Kidney glomerular epithelial cell (primary cell): ENCODE measurements around the gene HOOK2.
"Not testable (repeated sequence)": the region's sequence is repeated elsewhere in the genome, so short reads cannot be mapped to it uniquely, and the experiment has no call there.

Experiments used
- DNase-seq: peaks from one replicate; lab custom pipeline; 2025; lab: John Stamatoyannopoulos, UW

Gene HOOK2

DNA sequence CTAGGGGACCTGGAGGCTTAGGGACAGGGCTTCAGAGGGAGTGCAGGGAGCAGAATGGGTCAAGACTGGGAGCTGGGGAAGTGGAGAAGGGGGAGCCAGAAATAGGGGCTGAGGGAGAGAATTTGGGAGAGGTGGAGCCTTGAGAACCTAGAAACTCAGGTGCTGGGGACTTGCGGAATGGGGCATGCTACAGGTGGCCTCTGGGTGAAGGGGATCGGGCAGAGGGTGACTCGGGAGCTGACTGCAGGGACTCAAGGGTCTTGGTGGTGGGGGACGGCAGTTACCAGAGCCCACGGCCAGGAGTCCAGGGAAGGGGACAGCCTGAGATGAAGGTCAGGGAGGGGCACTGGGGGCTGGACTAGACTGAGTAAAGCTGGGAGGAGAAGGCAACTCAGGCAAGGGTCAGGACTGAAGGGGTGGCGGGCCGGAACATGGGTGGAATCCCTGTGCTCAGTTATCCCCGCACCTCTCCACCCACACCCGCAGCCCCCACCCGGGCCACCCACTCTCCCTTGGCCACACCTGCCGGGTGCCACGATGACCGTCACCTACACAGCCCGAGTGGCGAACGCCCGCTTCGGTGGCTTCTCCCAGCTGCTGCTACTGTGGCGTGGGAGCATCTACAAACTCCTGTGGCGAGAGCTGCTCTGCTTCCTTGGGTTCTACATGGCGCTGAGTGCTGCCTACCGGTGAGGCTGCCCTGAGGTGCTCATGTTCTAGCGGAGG, 23.1 kb downstream of the HOOK2 start:
- no peak for DNase-seq

GRCh38 chr19:12751635-12752034, 23.7 kb downstream of the HOOK2 start, which contains the start of gene BEST2:
Gene BEST2 (plus strand): TSS chr19:12751791. CDS start chr19:12752593, 802 bp downstream.
- no peak for DNase-seq

GRCh38 chr19:12750851-12751250, 24.5 kb downstream of the HOOK2 start:
- DNase-seq = no peak

DNA sequence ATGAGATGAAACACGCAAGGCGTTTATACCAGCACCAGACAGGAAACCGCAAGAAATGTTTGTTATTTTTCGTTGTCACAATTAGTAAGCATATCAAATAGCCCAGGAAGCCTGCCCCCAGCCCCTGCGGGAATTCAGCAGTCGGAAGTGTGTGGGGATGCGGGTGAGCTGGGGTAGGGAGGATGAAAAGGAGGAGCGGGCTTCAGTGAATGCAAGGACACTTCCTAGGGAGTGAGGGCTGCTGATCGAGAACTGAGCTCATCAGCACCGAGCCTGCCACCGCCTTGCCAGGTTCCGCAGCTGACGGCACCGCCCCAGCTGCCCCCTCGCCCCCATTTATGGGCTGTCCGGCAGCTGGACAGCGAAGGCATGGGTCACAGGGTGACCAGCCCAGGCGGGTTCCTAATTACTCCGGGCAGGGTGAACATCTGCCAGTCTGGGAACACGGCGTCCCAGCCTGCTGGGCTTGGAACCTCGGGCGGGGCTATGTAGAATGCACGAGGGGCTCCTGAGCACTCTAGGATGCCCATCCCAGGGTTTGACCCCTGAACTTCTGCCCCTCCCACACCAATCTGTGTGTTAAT, 25.3 kb downstream of the HOOK2 start:
- DNase-seq = no peak

GRCh38 chr19:12748489-12748888, 26.9 kb downstream of the HOOK2 start:
- no peak for DNase-seq

- no peak for DNase-seq
Observed at GRCh38 chr19:12745166-12745897, 30.0 kb downstream of the HOOK2 start.

- no peak for DNase-seq
Observed at GRCh38 chr19:12737835-12738351, 37.5 kb downstream of the HOOK2 start.

GRCh38 chr19:12736995-12737834, 38.1 kb downstream of the HOOK2 start, which contains the start of gene GET3:
Gene GET3 (plus strand): TSS chr19:12737497. CDS start chr19:12737506, 9 bp downstream.
- DNase-seq = peak; percentile 100

DNA sequence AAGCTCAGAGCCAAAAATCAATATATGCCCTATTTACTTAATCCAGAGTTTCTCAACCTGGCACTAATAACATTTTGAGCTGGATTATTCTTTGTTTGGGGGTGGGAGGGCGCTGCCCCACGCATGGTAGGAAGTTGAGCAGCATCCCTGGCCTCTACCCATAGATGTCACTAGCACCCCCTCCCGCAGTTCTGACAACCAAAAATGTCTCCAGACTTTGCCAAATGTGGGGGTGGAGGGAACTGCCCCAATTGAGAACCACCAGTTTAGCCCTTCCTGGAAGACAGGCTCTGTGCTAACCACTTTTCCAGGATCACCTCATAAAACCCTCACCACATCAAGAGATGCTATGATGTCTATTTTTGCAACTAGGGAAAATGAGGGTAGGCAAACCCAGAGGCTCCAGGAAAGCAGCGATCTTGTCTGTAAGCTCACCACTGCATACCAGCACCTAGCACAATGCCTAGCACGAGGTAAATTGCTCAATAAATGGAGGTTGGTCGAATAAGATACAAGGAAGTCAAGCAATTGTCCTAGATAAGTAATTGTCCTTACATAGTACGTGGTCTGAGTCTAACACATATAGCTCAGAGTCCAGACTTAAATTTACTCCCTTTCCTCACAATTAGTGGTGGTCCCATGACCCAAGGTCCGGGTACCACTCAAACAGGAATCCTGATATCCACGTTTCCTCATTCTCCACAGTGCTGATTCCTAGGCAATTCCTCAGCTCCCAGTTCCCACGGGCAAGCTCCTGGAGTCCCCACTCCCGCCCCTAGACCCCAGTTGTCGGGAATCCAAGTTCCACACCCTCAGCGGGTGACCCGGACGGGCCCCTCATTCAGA, 41.8 kb downstream of the HOOK2 start:
- peak; percentile 17 for DNase-seq

- DNase-seq = no peak
Observed at GRCh38 chr19:12731337-12731736, 44.0 kb downstream of the HOOK2 start.

DNA sequence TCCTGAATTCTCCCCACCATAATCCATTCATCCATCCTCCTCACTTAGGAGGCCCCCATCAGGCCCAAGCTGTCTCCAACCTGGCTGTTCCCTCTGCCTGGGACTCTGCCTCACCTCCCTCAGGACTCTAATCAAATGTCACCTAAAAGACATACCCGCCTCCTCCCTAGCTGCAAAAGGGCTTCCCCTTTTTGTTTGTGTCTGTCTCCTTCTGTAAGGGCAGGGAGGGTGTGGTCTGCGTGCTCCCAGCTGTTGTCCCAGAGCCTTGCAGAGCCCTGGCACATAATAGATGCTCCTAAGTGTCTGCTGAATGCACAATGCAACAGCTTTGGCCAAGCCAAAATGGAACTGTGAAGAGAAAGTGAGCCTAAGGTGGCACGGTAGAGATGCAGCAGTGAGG, 45.3 kb downstream of the HOOK2 start:
- no peak for DNase-seq

- DNase-seq = no peak
Observed at GRCh38 chr19:12727745-12728433, 47.5 kb downstream of the HOOK2 start.

DNA sequence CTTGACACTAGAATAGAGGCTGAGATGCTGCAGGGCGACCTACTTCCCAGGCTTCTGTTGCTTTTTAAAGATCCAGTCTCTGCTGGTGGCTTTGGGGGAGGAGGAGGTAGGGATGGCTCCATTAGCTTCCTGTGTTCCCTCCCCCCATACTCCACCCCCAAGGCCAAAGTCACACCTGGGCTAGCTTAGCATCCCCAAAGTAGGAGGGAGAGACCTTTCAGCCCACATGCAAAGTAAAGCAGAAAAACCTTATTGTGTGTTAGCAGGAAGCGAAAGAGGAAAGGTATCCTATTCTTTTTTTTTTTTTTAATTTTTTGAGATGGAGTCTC, 48.4 kb downstream of the HOOK2 start:
- no peak for DNase-seq

DNA sequence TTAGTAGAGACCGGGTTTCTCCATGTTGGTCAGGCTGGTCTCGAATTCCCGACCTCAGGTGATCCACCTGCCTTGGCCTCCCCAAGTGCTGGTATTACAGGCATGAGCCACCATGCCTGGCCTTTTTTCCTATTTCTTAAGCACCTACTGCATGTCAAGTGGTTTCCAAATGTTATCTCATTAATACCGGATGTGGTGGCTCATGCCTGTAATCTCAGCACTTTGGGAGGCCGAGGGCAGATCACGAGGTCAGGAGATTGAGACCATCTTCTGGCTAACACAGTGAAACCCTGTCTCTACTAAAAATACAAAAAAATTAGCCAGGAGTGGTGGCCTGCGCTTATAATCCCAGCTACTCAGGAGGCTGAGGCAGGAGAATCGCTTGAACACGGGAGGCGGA, 49.7 kb downstream of the HOOK2 start:
- not testable (repeated sequence) for DNase-seq

GRCh38 chr19:12723641-12724426, 51.5 kb downstream of the HOOK2 start, which contains the start of gene TNPO2:
Gene TNPO2 (minus strand): TSS chr19:12723932. CDS start chr19:12720977, 2,955 bp downstream.
- DNase-seq = peak; percentile 50

DNA sequence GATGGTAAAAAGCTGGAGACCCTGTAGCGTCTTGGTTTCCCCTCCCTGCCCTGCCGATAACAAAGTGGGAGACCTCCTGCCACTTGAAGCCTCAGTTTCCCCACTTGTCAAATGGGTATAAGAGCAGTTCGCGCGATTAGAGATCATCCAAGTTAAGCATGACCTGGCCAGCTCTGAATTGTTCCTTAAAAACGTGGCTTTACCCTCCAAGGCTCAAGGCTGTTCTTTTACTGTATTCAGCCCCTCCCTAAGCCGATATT, 52.0 kb downstream of the HOOK2 start:
- DNase-seq = no peak

DNA sequence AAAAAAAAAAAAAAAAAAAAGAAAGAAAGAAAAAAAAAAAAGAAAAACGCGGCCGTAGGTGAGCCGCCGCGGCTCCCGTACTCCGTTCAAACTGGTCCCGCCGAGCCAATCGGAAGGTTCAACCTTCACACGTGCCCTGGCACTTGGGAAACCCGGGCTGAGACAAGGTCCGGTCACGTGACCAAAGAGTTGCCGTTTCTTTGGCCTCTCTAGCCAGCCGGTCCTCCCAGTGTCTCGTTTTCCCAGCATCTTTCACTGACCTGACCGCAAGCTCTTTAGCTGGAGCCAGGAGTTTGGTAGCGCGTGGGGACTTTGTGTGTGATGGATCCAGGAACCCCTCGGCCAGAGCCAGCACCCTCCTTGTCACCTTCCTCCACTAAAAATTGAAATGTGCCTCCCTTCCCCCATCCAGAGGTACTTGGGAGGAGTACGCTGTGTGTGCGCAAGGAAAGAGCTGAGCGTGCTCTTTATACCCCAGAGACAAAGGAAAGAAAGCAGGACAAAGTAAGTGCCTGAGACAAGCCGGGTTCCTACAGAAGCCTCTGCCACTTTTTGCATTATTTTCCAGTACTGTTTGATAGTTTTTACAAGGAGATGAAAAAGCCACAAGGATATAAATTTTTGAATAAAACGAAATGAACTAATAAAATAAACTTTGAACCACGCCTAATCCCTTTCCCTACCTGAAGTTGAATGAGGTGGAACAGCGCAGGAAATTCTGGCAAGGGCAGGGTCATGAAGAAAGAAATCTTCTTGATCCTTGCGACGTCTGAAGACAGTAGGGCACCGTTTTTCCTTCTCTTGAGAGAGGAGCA, 52.6 kb downstream of the HOOK2 start:
- peak; percentile 90 for DNase-seq

GRCh38 chr19:12721656-12722565, 53.4 kb downstream of the HOOK2 start:
- no peak for DNase-seq
